HG02840 (cell line): ENCODE measurements around the gene PRTN3.

Experiments used
- ATAC-seq: cut with Tn5 transposase; IDR thresholded peaks from one replicate; pipeline ENCODE4 v1.9.1; 2021; ENCODE audit warnings: mild to moderate bottlenecking, moderate library complexity, moderate number of reproducible peaks; ENCODE audit not compliant: unreplicated experiment, low FRiP score

The PRTN3 gene

GRCh38 chr19:892894-893689, 52.3 kb downstream of the PRTN3 start, which contains the start of the genes MED16 and RNU6-9:
Gene MED16 (minus strand): TSS chr19:893187. CDS start chr19:891131, 2,056 bp downstream.
Gene RNU6-9 (plus strand): TSS chr19:893484.
- ATAC-seq: peak; percentile 86

GRCh38 chr19:896434-896833, 55.6 kb downstream of the PRTN3 start:
- ATAC-seq: no peak

- no peak for ATAC-seq
These were observed 56.2 kb downstream of the PRTN3 start for GRCh38 chr19:896999-897398.

- ATAC-seq: no peak
These were observed 56.7 kb downstream of the PRTN3 start for GRCh38 chr19:897442-898039.
